Erythroblast (primary cell): ENCODE data around the gene NQO2.
"Not testable (repeated sequence)": the region's sequence is repeated elsewhere in the genome, so short reads cannot be mapped to it uniquely, and the experiment has no call there.

Experiments
- DNase-seq, 2 experiments: peaks; one replicate each; lab custom pipeline; 2025; lab: John Stamatoyannopoulos, UW
- GATA1 ChIP-seq: IDR thresholded peaks from 2 replicates; pipeline ENCODE4 v1.6.1; 2011; ENCODE audit warnings: low read depth, mild to moderate bottlenecking, control low read depth, low read length, moderate library complexity
- POLR2A ChIP-seq: IDR thresholded peaks from 2 replicates; pipeline ENCODE4 v1.6.1; 2011; ENCODE audit warnings: mild to moderate bottlenecking, low read length

Gene NQO2

GRCh38 chr6:3058957-3059356, 59.3 kb downstream of the NQO2 start:
- TF ChIP-seq POLR2A (no peak), GATA1 (no peak)
- no peak for DNase-seq

- DNase-seq = not testable (repeated sequence)
Measured at GRCh38 chr6:3060092-3060491, 60.4 kb downstream of the NQO2 start.

- TF ChIP-seq POLR2A (no peak), GATA1 (no peak)
- peak; percentile 16 to 25 for DNase-seq
Measured at GRCh38 chr6:3061501-3061941, 61.8 kb downstream of the NQO2 start.

- not testable (repeated sequence) for DNase-seq
Measured at GRCh38 chr6:3063340-3063732, 63.6 kb downstream of the NQO2 start.

- TF ChIP-seq POLR2A = peak; percentile 92
- TF ChIP-seq GATA1 = no peak
- peak; percentile 93 for DNase-seq
Measured at GRCh38 chr6:3063733-3064700, 64.3 kb downstream of the NQO2 start.

- TF ChIP-seq POLR2A (peak; percentile 97), GATA1 (no peak)
- DNase-seq = peak; percentile 94 to 96
Measured at GRCh38 chr6:3068329-3069214, 68.9 kb downstream of the NQO2 start, which contains the start of gene RIPK1. Gene RIPK1, plus strand, starts transcription at chr6:3068494. Its CDS starts 8,330 bp downstream, at chr6:3076824.
